Measurements from ENCODE around the gene CFAP410.

Gene CFAP410

DNA sequence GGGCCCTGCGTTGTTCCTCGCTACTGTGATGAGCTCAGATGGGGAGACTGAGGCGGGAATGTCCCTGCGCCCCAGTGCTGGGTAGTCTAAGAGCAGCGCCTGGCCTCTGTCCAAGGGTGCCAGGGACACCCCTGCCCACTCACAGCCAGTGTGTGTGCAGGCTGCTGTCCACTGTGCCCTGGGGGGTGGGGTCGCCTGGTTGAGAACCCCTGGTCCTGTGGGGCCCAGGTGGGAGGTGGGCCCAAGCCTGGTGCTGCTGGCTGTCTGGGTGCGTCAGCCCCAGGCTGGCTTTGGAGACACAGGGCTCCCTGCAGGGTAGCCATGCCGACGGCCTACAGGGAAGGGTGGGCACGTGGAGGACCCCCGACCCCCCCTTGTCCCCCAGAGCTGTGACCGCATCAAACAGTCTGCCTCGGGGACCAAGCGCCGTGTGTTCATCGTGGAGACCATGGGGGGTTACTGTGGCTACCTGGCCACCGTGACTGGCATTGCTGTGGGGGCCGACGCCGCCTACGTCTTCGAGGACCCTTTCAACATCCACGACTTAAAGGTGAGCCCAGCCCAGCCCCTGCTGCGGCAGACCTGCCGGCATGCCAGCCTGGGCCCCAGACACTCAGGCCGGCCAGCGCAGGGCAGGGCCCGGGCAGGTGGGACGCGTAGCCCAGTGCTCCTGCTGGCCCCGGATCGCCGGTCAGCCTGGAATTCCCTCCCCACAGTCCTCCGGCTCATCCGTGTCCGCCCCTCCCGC lies 14.9 kb downstream of the CFAP410 start:
- Histone ChIP-seq H3K4me1 (ENCODE audit: control insufficient read depth, low read length) (no peaks in the 10 kb centered on the region), H3K27me3 (ENCODE audit: control insufficient read depth, low read length) (no peaks in the 10 kb centered on the region), H4K20me1 (ENCODE audit: control insufficient read depth, insufficient read depth, low read depth, low read length) (peaks cover 6% of the 10 kb centered on the region; the same call in 1 of the 2 replicates), H3K4me3 (ENCODE audit: low read length) (no peak overlapping the region), H3K9me2 (replicated peaks; ENCODE audit: control insufficient read depth, low read length) (no peaks in the 10 kb centered on the region), H3K4me2 (ENCODE audit: low read length) (no peak overlapping the region), H3K36me3 (ENCODE audit: control insufficient read depth, low read length) (peaks cover 70% of the 10 kb centered on the region), H3K79me2 (ENCODE audit: control insufficient read depth, low read length) (no peaks in the 10 kb centered on the region), H3K27ac (ENCODE audit: low read depth, low read length) (no peak overlapping the region), H3K9me3 (ENCODE audit: control insufficient read depth, insufficient read depth, low read length) (no peaks in the 10 kb centered on the region), H3F3A (ENCODE audit: control insufficient read depth, insufficient read depth) (peaks cover 2% of the 10 kb centered on the region; the same call in 1 of the 2 replicates)
- TF ChIP-seq EZH2phosphoT487 (IDR thresholded peaks at IDR 0.05; ENCODE audit: borderline replicate concordance, low read length), result no peak
- TF ChIP-seq, protein P1, sequence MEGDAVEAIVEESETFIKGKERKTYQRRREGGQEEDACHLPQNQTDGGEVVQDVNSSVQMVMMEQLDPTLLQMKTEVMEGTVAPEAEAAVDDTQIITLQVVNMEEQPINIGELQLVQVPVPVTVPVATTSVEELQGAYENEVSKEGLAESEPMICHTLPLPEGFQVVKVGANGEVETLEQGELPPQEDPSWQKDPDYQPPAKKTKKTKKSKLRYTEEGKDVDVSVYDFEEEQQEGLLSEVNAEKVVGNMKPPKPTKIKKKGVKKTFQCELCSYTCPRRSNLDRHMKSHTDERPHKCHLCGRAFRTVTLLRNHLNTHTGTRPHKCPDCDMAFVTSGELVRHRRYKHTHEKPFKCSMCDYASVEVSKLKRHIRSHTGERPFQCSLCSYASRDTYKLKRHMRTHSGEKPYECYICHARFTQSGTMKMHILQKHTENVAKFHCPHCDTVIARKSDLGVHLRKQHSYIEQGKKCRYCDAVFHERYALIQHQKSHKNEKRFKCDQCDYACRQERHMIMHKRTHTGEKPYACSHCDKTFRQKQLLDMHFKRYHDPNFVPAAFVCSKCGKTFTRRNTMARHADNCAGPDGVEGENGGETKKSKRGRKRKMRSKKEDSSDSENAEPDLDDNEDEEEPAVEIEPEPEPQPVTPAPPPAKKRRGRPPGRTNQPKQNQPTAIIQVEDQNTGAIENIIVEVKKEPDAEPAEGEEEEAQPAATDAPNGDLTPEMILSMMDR (IDR thresholded peaks at IDR 0.05; ENCODE audit: low read depth, low read length, poor library complexity, severe bottlenecking), result no peak

DNA sequence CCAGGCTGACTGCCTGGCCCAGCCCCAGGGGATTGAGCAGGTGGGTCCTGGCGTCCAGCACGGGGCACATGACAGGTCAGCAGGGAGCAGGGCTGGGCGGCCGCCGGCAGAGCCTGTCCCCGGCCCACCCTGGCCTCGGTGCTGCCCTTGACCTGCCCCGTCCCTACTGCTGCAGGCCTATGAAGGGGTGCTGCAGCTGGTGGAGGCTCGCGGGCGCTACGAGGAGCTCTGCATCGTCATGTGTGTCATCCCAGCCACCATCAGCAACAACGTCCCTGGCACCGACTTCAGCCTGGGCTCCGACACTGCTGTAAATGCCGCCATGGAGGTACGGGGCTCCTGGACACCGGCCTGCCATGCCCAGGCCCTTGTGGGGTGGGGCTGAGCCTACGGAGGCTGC lies 15.6 kb downstream of the CFAP410 start:
- Histone ChIP-seq H3K9me3 (ENCODE audit: control insufficient read depth, insufficient read depth, low read length) (no peaks in the 10 kb centered on the region), H3K27ac (ENCODE audit: low read depth, low read length) (no peak overlapping the region), H3F3A (ENCODE audit: control insufficient read depth, insufficient read depth) (no peaks in the 10 kb centered on the region), H3K79me2 (ENCODE audit: control insufficient read depth, low read length) (no peaks in the 10 kb centered on the region), H3K4me1 (ENCODE audit: control insufficient read depth, low read length) (no peaks in the 10 kb centered on the region), H3K36me3 (ENCODE audit: control insufficient read depth, low read length) (peaks cover 74% of the 10 kb centered on the region), H3K4me2 (ENCODE audit: low read length) (no peak overlapping the region), H3K27me3 (ENCODE audit: control insufficient read depth, low read length) (no peaks in the 10 kb centered on the region), H3K4me3 (ENCODE audit: low read length) (no peak overlapping the region), H4K20me1 (ENCODE audit: control insufficient read depth, insufficient read depth, low read depth, low read length) (0 out of 2 replicates have a peak, but pooled peaks cover under 1% of the 10 kb centered on the region), H3K9me2 (replicated peaks; ENCODE audit: control insufficient read depth, low read length) (no peaks in the 10 kb centered on the region)
- TF ChIP-seq EZH2phosphoT487 (IDR thresholded peaks at IDR 0.05; ENCODE audit: borderline replicate concordance, low read length), result no peak

DNA sequence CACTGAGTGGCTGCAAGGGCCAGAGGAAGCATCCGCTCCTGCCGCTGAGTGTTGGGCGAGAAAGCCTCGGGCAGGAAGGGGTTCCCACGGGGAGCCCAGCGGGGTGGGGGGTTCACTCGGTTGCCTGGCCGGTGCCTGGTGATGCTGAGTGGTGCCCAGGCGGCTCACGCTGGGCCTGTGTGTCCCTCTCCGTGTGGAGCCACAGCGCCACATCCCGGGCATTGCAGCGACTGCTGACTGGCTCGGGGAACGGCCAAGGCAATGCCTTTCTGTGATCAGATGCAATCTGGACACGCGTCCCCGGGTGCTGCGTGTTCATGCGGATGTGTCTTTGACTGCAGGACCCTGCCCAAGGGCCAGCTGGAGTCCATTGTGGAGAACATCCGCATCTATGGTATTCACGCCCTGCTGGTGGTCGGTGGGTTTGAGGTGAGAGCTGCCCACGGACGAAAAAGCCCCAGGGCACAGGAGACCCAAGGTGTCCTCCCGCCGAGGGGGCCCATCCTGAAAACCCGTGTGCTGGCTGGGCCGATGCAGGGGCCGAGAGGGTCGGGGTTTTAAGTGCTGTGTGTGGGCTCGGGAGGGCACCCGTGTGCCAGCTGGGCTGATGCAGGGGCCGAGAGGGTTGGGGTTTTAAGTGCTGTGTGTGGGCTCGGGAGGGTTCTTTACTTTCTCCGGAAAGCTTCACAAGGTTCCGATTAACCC lies 16.4 kb downstream of the CFAP410 start:
- H4K20me1 ChIP-seq (ENCODE audit: control insufficient read depth, insufficient read depth, low read depth, low read length), result no peaks in the 10 kb centered on the region
- H3K79me2 ChIP-seq (ENCODE audit: control insufficient read depth, low read length), result no peaks in the 10 kb centered on the region
- no peak overlapping the region for H3K27ac ChIP-seq (ENCODE audit: low read depth, low read length)
- H3F3A ChIP-seq (ENCODE audit: control insufficient read depth, insufficient read depth), result no peaks in the 10 kb centered on the region
- H3K9me3 ChIP-seq (ENCODE audit: control insufficient read depth, insufficient read depth, low read length), result no peaks in the 10 kb centered on the region
- no peak overlapping the region for H3K4me3 ChIP-seq (ENCODE audit: low read length)
- H3K4me2 ChIP-seq (ENCODE audit: low read length), result no peak overlapping the region
- no peak for TF ChIP-seq EZH2phosphoT487 (IDR thresholded peaks at IDR 0.05; ENCODE audit: borderline replicate concordance, low read length)
- TF ChIP-seq, protein P1 (IDR thresholded peaks at IDR 0.05; ENCODE audit: low read depth, low read length, poor library complexity, severe bottlenecking), result no peak
- no peaks in the 10 kb centered on the region for H3K27me3 ChIP-seq (ENCODE audit: control insufficient read depth, low read length)
- H3K9me2 ChIP-seq (replicated peaks; ENCODE audit: control insufficient read depth, low read length), result no peaks in the 10 kb centered on the region
- H3K36me3 ChIP-seq (ENCODE audit: control insufficient read depth, low read length), result peaks cover 78% of the 10 kb centered on the region
- no peaks in the 10 kb centered on the region for H3K4me1 ChIP-seq (ENCODE audit: control insufficient read depth, low read length)
